Measurements from ENCODE around the gene CDC42BPA.
A peak's percentile ranks its signal among the peaks of the same experiment; 100 is the strongest.
"Not testable (repeated sequence)": the region's sequence is repeated elsewhere in the genome, so short reads cannot be mapped to it uniquely, and the experiment has no call there.

Gene CDC42BPA

GRCh38 chr1:227127891-227128290, 190.4 kb downstream of the CDC42BPA start:
- ATAC-seq, result no peak

DNA sequence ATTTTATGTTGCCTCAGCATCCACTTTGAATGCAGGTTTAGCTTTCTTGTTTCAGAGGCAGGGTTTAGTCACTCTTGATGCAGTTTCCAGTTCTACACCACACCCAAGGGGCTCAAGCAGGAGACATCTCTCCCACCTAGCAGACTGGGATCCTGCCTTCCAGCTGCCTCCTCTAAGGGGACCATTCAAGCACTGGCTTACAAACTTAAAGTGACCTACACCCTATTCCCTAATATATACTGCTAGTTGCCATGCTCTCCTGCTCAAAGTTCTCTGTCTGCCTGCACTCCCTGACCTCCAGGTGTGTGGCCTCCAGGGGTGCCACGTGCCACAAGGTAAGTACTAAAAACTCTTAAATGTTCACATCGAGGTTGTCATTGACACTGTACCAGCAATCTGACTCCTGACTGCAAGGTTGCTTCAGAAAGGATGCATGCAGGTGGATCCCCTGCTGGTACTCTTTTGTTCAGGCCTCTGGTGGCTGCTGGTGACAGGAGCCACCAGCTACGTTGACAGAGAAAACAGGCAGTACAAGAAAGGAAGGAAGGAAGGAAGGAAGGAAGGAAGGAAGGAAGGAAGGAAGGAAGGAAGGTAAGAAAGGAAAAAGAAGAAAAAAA, 192.3 kb downstream of the CDC42BPA start:
- ATAC-seq, result no peak

DNA sequence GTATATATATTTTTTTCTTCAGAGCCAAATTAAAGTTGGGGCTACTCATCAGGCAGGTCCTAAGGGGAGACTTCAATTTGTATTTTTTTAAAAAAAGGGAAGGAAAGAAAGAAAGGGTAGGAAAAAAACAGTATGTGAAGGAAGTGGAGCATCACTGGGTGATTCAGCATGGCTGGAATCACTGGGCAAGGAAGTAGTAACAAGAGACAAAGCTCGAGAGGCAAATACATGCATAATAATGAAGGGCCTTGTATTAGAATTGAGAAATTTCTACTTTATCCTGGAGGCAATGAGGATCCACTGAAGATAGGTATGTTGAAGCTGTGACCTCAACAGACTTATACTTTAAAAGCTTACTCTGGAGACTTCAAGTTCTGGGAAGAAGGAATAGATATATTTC, 193.8 kb downstream of the CDC42BPA start:
- ATAC-seq, result no peak

DNA sequence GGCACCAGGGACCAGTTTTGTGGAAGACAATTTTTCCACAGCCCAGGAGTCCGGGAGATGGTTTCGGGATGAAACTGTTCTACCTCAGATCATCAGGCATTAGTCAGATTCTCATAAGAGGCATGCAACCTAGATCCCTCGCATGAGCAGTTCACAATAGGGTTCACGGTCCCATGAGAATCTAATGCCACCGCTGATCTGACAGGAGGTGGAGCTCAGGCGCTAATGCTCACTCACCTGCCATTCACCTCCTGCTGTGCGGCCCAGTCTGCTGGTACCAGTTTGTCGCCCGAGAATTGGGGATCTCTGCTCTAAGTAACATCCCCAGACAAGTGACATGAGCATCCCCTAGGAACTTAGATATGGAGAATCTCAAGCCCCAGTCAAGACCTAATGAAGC, 197.5 kb downstream of the CDC42BPA start:
- no peak for ATAC-seq

- no peak for ATAC-seq
These were observed 205.8 kb downstream of the CDC42BPA start for GRCh38 chr1:227112538-227112937.

DNA sequence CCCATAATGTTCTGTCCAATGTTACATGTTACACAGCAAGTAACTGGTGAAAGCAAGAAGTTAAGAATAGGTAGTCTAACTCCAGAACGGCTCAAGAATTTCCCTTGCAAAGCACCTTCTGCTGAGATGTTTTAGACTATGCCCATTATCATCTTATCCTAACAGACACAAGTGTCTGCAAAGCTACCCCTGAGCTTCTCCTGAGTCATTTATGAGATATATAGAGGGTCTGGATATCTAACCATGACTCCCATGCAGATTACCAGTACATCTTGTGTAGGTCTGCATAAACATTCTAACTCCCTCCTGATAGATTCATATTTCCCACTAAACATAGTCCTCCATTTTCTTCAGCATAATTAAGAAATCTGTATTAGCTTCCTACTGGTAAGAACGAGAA, 206.5 kb downstream of the CDC42BPA start:
- ATAC-seq, result no peak

- ATAC-seq, result not testable (repeated sequence)
These were observed 213.0 kb downstream of the CDC42BPA start for GRCh38 chr1:227105291-227105690.

- ATAC-seq, result no peak
These were observed 216.2 kb downstream of the CDC42BPA start for GRCh38 chr1:227102056-227102455.

DNA sequence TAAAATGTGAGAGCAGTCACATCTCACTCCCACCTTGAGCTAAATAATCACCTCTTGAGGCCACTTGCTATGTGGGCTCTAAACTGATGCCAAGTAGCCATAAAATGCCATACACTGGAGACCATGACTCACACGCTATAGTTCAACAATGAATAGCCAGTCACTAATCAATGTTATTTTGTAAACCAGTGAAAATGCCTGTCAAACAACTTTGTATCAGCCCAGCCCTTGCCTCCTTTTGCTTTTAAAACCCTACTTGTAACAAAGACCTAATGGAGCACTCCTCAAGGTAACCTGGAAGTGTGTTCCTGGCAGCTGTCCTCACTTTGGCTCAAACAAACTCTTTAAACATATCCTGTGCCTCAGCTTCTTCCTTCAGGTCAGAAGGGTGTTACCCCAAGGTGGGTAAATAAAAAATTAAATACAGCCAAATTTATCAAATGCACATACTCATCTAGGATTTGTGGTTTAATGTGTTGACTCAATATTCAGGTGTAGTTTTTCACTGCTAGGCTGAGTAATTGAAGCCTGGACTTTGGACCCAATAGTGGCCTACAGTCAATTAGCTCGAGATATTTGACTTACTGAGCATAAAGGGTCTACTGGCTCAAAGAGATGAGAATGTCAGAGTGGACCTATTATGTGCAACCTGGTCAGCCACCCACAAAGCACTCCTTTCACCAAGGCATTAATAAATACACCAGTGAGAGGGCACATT, 223.9 kb downstream of the CDC42BPA start:
- ATAC-seq, result no peak

DNA sequence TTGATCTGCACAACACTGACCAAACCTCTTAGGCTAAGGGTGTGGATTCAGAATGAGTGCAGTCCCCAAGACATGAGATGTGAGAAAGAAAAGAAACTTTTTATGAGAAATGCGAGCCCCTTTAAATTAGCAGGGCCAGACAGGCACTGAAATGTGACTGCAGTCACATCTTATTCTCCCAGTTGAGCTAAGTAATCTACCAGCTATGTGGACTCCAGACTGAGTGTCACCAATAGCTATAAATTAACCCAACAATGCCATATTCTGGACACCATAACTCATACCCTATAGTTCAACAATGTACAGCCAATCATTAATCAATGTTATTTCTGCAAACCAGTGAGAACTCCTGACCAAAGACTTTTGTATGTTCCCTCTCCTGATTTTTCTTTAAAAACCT, 225.0 kb downstream of the CDC42BPA start:
- no peak for ATAC-seq

- no peak for ATAC-seq
These were observed 226.2 kb downstream of the CDC42BPA start for GRCh38 chr1:227092069-227092468.

DNA sequence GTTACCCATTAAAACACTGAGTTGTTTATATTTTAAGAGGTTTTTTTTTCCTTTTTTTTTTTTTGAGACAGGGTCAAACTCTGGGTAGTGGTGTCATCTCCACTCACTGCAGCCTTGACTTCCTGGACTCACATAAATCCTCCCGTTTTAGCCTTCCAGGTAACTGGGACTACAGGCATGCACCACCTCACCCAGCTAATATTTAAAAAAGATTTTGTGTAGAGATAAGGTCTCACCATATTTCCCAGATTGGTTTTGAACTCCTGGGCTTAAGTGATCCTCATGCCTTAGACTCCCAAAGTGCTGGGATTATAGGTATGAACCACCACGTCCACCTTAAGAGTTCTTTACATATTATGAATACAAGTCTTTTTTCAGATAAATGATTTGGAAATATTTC, 231.7 kb downstream of the CDC42BPA start:
- no peak for ATAC-seq

GRCh38 chr1:227082999-227083746, 235.1 kb downstream of the CDC42BPA start:
- no peak for ATAC-seq

- no peak for ATAC-seq
These were observed 240.5 kb downstream of the CDC42BPA start for GRCh38 chr1:227077783-227078182.

GRCh38 chr1:227073786-227074185, 244.5 kb downstream of the CDC42BPA start:
- no peak for ATAC-seq

DNA sequence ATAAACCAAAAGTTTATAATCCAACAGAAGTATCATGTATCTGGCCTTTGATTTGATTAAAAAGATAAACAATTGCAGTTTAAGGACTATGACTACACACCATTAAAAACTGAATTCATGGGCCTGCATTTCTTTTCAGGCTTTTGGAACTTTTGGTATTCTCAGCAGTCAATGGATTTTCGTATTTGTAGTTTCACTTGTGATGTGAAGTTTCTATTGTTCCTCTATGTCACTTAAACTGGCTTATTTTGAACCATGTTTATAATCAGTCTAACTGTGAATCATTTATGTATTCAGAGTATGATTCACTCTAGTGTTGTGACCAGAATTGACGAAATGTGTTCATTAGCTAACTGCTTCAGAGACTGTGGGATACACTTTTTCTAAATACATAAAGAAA, 245.3 kb downstream of the CDC42BPA start:
- ATAC-seq, result peak; percentile 79 to 95

- no peak for ATAC-seq
These were observed 246.3 kb downstream of the CDC42BPA start for GRCh38 chr1:227071895-227072587.

DNA sequence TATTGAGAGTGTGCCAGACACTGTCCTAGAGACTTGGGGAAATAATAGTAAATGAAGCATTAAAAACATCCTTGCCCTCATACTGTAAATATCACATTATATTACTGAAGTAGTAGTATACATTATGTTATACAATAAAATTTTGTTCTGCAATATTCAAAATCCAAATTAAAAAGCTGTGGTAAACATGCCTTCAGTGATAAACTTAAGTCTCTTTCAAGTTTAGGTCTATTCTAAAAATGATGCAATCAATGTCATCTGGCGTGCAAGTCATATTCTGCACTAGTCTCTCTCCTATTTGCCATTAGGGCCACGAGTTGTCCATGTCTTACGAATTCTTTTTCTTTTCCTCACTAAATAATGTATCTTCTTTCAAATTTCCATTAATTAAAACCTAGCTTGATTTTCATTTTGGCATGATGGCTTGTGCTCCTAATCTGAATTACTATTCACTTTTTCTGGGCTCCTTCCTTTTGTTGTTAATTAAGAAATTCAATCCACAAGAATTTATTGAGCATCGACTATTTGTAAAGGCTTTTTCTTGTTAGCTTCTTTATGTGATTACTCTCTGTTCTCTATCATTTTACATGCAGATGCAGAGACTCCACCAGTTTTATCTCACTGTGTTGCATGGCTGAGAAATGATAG, 247.5 kb downstream of the CDC42BPA start:
- no peak for ATAC-seq

GRCh38 chr1:227069490-227069889, 248.8 kb downstream of the CDC42BPA start:
- ATAC-seq, result no peak

DNA sequence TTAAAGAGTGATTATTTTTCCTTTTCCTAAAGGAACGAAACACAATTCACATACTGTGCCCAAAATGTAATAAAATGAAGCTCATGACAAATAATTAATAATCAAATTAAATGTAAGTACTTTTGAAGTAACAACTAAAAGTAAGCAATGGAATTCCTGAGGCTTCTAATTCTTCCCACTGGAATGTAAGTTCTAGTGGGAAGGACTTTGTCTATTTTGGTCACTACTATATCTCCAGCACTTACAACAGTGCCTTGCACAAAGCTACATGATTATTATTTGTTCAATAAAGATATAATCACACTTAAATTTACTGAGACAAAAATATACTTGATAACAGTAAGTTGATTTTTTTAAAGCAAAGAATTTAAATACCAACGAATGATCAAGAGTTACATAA, 249.4 kb downstream of the CDC42BPA start:
- ATAC-seq, result no peak

GRCh38 chr1:227066999-227067398, 251.3 kb downstream of the CDC42BPA start:
- ATAC-seq, result no peak

- ATAC-seq, result no peak
These were observed 253.0 kb downstream of the CDC42BPA start for GRCh38 chr1:227065311-227065710.

- ATAC-seq, result no peak
These were observed 256.0 kb downstream of the CDC42BPA start for GRCh38 chr1:227062306-227062705.

Data from activated CD4-positive, CD25-positive, alpha-beta regulatory T cell treated with anti-CD3 and anti-CD28 coated beads, Interleukin-2, amount 50 U/mL, for 24 hours (primary cell).